K562 (cell line): ENCODE results near the gene SKAP1. TPM values are rescaled to one million over a fixed set of nuclear protein-coding genes. Genes with fewer than 3 reads are reported as not detected.
A peak's percentile ranks its signal among the peaks of the same experiment; 100 is the strongest.

Source experiments
- GATA2 ChIP-seq: sonication (generic); formaldehyde crosslinking; IDR thresholded peaks from 2 replicates; pipeline ENCODE4 v1.4.0; 2020; ENCODE audit warnings: mild to moderate bottlenecking, missing genetic modification reagents
- HEY1 ChIP-seq: fragments of 250-450 bp; sonication (Bioruptor Pico); IDR thresholded peaks from 2 replicates; pipeline ENCODE4 v1.5.0; 2020; ENCODE audit warnings: mild to moderate bottlenecking, moderate library complexity, borderline replicate concordance
- KAT2B ChIP-seq: IDR thresholded peaks from one replicate; pipeline ENCODE4 v1.6.1; 2012; ENCODE audit warnings: low read depth, mild to moderate bottlenecking, control low read depth, inconsistent platforms, low read length, moderate library complexity
- KDM4B ChIP-seq, 2 experiments: fragments of 450-650 bp in 1 of 2; sonication (generic) in 1 of 2; IDR thresholded peaks; 2 replicates each; pipeline ENCODE4 v1.6.1; 2016 to 2017; ENCODE audit warnings: borderline replicate concordance in 2 of 2, antibody characterized with exemption in 1 of 2, low read depth in 1 of 2, mild to moderate bottlenecking in 1 of 2
- RBM25 ChIP-seq: fragments of 200-400 bp; formaldehyde crosslinking; IDR thresholded peaks from 2 replicates; pipeline ENCODE4 v1.6.1; 2018; ENCODE audit warnings: low read length, low read depth, moderate library complexity; ENCODE audit not compliant: severe bottlenecking
- SP1 ChIP-seq: sonication (generic); formaldehyde crosslinking; IDR thresholded peaks from 2 replicates; pipeline ENCODE4 v1.8.1; 2022; ENCODE audit warnings: mild to moderate bottlenecking, missing genetic modification reagents
- SRSF1 ChIP-seq: fragments of 200-400 bp; formaldehyde crosslinking; IDR thresholded peaks from 2 replicates; pipeline ENCODE4 v1.6.1; 2017; ENCODE audit warnings: mild to moderate bottlenecking, low read depth, low read length, moderate library complexity
- SRSF9 ChIP-seq: fragments of 200-400 bp; formaldehyde crosslinking; IDR thresholded peaks from 2 replicates; pipeline ENCODE4 v1.6.1; 2017; ENCODE audit warnings: low read depth, low read length, borderline replicate concordance
- polyA plus RNA-seq, 8 experiments: library from polyadenylated mRNA; depleted of rRNA in 4 of 8; stranded (reverse) in 5 of 8; unstranded in 3 of 8; fragments of >200 nt; fragmentation: Nextera tagmentation in 2 of 8; fragmentation: Illumina TruSeq in 1 of 8; extraction: Ambion mirVana in 2 of 8; extraction: Trizol in 1 of 8; gene quantifications; 2 replicates each; pipeline versions ENCODE4 v1.2.1 to v1.2.3, GENCODE V29; 2011 to 2014; ENCODE audit warnings: inconsistent platforms in 1 of 8, missing spikeins in 1 of 8
- total RNA-seq, 7 experiments: library from RNA; depleted of rRNA in 6 of 7; stranded (reverse); fragments of >200 nt in 6 of 7; fragmentation: Illumina TruSeq in 2 of 7; extraction: Trizol in 2 of 7; gene quantifications; 2 replicates each; pipeline versions ENCODE4 v1.2.1 to v1.2.3, GENCODE V29; 2011 to 2021; ENCODE audit warnings: low replicate concordance in 1 of 7
- TF ChIP-seq, protein P1 (sequence below): fragments of 200-800 bp; sonication (Bioruptor generic); IDR thresholded peaks from 2 replicates; pipeline ENCODE4 v1.6.1; 2016; ENCODE audit warnings: missing genetic modification characterization, missing compliant biosample characterization
- TF ChIP-seq, protein P2 (sequence below): sonication (generic); formaldehyde crosslinking; IDR thresholded peaks from 2 replicates; pipeline ENCODE4 v1.8.1; 2023; ENCODE audit warnings: mild to moderate bottlenecking, missing genetic modification reagents
- TF ChIP-seq, protein P3 (sequence below): fragments of 450-650 bp; IDR thresholded peaks from 2 replicates; pipeline ENCODE4 v1.6.1; 2017; ENCODE audit warnings: mild to moderate bottlenecking, moderate library complexity
- TF ChIP-seq, protein P4 (sequence below): fragments of 250-450 bp; sonication (Bioruptor Pico); IDR thresholded peaks from 2 replicates; pipeline ENCODE4 v1.8.0; 2021; ENCODE audit warnings: borderline replicate concordance, mild to moderate bottlenecking, moderate library complexity; ENCODE audit not compliant: poor library complexity, severe bottlenecking
- TF ChIP-seq, protein P5 (sequence below): fragments of 200-400 bp; formaldehyde crosslinking; IDR thresholded peaks from 2 replicates; pipeline ENCODE4 v1.6.1; 2017; ENCODE audit warnings: mild to moderate bottlenecking, low read depth, low read length, moderate library complexity

The SKAP1 gene
- total and polyA plus RNA-seq, 9 of the 15 experiments (the other 6 are each of a cell fraction or from before 2014, with no cell fraction given) = 0.06 to 0.80 (median 0.10) TPM; not detected in 4

DNA sequence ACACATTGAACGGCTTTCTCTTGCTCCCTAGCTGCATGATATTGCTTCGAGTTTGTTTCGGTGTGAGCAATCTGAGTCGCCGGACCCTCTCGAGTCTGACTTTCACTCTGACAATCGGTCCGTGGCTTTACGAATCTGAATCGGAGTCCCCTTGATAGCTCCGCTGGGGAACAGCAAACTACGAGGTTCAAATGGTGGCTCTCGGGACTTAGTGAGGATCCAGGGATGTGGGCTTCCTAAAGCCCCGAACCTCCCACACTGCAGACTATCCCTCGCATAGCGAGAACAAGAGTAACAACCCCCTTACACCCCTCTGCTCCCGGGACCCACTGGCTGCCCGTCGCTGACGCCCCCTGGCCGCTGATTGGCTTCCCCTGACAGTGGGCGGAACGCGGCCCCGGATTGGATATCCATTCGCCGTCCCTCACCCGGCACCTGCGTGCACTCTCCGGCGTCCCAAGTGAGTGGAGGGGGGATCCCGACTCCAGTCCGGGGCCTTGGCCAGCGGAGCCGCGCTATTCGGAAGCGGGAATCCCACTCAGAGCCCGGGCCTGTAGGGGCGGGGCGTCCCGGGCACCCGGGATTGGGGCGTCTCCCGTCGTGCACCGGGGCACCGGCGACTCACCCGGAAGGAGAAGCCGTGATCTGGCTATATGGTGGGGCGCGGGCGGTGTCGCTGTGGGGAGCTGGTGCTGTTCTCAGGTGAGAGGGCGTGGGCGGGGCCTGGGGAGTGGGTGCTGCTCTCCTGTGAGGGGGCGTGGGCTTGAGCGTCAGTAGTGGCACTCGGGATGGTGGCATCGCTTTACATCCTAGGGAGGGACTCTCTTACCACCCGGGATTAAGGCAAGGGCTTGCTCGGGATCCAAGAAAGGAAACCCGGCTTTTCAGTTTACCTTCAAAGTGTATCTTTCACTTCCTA is 322.6 kb downstream of the SKAP1 start, which contains the start of gene SNX11 (continued):
- TF ChIP-seq, protein P1, sequence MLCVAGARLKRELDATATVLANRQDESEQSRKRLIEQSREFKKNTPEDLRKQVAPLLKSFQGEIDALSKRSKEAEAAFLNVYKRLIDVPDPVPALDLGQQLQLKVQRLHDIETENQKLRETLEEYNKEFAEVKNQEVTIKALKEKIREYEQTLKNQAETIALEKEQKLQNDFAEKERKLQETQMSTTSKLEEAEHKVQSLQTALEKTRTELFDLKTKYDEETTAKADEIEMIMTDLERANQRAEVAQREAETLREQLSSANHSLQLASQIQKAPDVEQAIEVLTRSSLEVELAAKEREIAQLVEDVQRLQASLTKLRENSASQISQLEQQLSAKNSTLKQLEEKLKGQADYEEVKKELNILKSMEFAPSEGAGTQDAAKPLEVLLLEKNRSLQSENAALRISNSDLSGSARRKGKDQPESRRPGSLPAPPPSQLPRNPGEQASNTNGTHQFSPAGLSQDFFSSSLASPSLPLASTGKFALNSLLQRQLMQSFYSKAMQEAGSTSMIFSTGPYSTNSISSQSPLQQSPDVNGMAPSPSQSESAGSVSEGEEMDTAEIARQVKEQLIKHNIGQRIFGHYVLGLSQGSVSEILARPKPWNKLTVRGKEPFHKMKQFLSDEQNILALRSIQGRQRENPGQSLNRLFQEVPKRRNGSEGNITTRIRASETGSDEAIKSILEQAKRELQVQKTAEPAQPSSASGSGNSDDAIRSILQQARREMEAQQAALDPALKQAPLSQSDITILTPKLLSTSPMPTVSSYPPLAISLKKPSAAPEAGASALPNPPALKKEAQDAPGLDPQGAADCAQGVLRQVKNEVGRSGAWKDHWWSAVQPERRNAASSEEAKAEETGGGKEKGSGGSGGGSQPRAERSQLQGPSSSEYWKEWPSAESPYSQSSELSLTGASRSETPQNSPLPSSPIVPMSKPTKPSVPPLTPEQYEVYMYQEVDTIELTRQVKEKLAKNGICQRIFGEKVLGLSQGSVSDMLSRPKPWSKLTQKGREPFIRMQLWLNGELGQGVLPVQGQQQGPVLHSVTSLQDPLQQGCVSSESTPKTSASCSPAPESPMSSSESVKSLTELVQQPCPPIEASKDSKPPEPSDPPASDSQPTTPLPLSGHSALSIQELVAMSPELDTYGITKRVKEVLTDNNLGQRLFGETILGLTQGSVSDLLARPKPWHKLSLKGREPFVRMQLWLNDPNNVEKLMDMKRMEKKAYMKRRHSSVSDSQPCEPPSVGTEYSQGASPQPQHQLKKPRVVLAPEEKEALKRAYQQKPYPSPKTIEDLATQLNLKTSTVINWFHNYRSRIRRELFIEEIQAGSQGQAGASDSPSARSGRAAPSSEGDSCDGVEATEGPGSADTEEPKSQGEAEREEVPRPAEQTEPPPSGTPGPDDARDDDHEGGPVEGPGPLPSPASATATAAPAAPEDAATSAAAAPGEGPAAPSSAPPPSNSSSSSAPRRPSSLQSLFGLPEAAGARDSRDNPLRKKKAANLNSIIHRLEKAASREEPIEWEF (CRISPR knock-in tag) = no peak
- TF ChIP-seq SP1 (CRISPR knock-in tag) (peak; percentile 96), HEY1 (CRISPR knock-in tag) (no peak), GATA2 (CRISPR knock-in tag) (no peak), KDM4B (IDR thresholded peaks at IDR 0.05; ENCODE audit: borderline replicate concordance in 2 of 2, low read depth in 1 of 2) (no peak; a peak in 1 of 4 replicates), SRSF1 (no peak), RBM25 (peak; percentile 82), SRSF9 (no peak), KAT2B (no peak)
- TF ChIP-seq, protein P2, sequence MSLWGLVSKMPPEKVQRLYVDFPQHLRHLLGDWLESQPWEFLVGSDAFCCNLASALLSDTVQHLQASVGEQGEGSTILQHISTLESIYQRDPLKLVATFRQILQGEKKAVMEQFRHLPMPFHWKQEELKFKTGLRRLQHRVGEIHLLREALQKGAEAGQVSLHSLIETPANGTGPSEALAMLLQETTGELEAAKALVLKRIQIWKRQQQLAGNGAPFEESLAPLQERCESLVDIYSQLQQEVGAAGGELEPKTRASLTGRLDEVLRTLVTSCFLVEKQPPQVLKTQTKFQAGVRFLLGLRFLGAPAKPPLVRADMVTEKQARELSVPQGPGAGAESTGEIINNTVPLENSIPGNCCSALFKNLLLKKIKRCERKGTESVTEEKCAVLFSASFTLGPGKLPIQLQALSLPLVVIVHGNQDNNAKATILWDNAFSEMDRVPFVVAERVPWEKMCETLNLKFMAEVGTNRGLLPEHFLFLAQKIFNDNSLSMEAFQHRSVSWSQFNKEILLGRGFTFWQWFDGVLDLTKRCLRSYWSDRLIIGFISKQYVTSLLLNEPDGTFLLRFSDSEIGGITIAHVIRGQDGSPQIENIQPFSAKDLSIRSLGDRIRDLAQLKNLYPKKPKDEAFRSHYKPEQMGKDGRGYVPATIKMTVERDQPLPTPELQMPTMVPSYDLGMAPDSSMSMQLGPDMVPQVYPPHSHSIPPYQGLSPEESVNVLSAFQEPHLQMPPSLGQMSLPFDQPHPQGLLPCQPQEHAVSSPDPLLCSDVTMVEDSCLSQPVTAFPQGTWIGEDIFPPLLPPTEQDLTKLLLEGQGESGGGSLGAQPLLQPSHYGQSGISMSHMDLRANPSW = no peak
- TF ChIP-seq, protein P3, sequence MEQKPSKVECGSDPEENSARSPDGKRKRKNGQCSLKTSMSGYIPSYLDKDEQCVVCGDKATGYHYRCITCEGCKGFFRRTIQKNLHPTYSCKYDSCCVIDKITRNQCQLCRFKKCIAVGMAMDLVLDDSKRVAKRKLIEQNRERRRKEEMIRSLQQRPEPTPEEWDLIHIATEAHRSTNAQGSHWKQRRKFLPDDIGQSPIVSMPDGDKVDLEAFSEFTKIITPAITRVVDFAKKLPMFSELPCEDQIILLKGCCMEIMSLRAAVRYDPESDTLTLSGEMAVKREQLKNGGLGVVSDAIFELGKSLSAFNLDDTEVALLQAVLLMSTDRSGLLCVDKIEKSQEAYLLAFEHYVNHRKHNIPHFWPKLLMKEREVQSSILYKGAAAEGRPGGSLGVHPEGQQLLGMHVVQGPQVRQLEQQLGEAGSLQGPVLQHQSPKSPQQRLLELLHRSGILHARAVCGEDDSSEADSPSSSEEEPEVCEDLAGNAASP = no peak
- TF ChIP-seq, protein P4, sequence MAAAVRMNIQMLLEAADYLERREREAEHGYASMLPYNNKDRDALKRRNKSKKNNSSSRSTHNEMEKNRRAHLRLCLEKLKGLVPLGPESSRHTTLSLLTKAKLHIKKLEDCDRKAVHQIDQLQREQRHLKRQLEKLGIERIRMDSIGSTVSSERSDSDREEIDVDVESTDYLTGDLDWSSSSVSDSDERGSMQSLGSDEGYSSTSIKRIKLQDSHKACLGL (CRISPR knock-in tag) = no peak
- TF ChIP-seq, protein P5, sequence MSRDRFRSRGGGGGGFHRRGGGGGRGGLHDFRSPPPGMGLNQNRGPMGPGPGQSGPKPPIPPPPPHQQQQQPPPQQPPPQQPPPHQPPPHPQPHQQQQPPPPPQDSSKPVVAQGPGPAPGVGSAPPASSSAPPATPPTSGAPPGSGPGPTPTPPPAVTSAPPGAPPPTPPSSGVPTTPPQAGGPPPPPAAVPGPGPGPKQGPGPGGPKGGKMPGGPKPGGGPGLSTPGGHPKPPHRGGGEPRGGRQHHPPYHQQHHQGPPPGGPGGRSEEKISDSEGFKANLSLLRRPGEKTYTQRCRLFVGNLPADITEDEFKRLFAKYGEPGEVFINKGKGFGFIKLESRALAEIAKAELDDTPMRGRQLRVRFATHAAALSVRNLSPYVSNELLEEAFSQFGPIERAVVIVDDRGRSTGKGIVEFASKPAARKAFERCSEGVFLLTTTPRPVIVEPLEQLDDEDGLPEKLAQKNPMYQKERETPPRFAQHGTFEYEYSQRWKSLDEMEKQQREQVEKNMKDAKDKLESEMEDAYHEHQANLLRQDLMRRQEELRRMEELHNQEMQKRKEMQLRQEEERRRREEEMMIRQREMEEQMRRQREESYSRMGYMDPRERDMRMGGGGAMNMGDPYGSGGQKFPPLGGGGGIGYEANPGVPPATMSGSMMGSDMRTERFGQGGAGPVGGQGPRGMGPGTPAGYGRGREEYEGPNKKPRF = no peak
